ENCODE results near the gene UNC13A. TPM values are rescaled to one million over a fixed set of nuclear protein-coding genes. Genes with fewer than 3 reads are reported as not detected.
"Not testable (repeated sequence)": the region's sequence is repeated elsewhere in the genome, so short reads cannot be mapped to it uniquely, and the experiment has no call there.

Gene UNC13A
- total RNA-seq, 2 experiments from 2014 or later: 0.02 to 0.04 TPM

- Mint-ChIP-seq H3K27ac (no peak overlapping the region), H3K9me3 (ENCODE audit: low read depth) (no peaks in the 10 kb centered on the region), H3K27me3 (no peaks in the 10 kb centered on the region), H3K36me3 (ENCODE audit: low read depth) (peaks cover 51% of the 10 kb centered on the region), H3K4me3 (no peak overlapping the region), H3K4me1 (no peaks in the 10 kb centered on the region)
- ChIA-PET CTCF (interaction anchor here (0.9 kb wide), 1 partner anchor 31 kb away, joined by 3 read pairs; no protein-coding TSS in a partner anchor), POLR2A (no interaction called here)
- DNase-seq: peak; percentile 67
- intact Hi-C loops (cut with DNase I, micrococcal nuclease): no loop called here
- ATAC-seq: peak; percentile 81
Measured at GRCh38 chr19:17576758-17577456, 111.2 kb downstream of the UNC13A start.

- Mint-ChIP-seq H3K4me3 (no peak overlapping the region), H3K4me1 (no peaks in the 10 kb centered on the region), H3K36me3 (ENCODE audit: low read depth) (peaks cover 52% of the 10 kb centered on the region), H3K27ac (no peak overlapping the region), H3K27me3 (no peaks in the 10 kb centered on the region), H3K9me3 (ENCODE audit: low read depth) (no peaks in the 10 kb centered on the region)
- ATAC-seq: peak; percentile 24
- POLR2A ChIA-PET: no interaction called here
- peak; percentile 29 for DNase-seq
- intact Hi-C loops (cut with DNase I, micrococcal nuclease): no loop called here
- CTCF ChIA-PET: interaction anchor here (0.9 to 1.3 kb wide), 2 partner anchors 11 to 32 kb away, joined by 3 to 6 read pairs; no protein-coding TSS in a partner anchor
Measured at GRCh38 chr19:17575871-17576757, 112.0 kb downstream of the UNC13A start.

GRCh38 chr19:17572638-17573037, 115.5 kb downstream of the UNC13A start:
- Mint-ChIP-seq H3K36me3 (ENCODE audit: low read depth) (peaks cover 48% of the 10 kb centered on the region), H3K27me3 (no peaks in the 10 kb centered on the region), H3K9me3 (ENCODE audit: low read depth) (no peaks in the 10 kb centered on the region), H3K4me1 (no peaks in the 10 kb centered on the region), H3K27ac (no peak overlapping the region), H3K4me3 (no peak overlapping the region)
- intact Hi-C loops (cut with DNase I, micrococcal nuclease): loop anchor here in 1 of 2 experiments (5.0 kb wide), 1 partner anchor 120 kb away; no protein-coding TSS in a partner anchor
- ATAC-seq (no peak), DNase-seq (no peak)
- ChIA-PET CTCF (interaction anchor here (0.5 to 1.6 kb wide), 6 partner anchors 10 to 389 kb away, joined by 3 to 12 read pairs (median 4); no protein-coding TSS in a partner anchor), POLR2A (no interaction called here)

- ChIA-PET POLR2A (no interaction called here), CTCF (interaction anchor here (1.0 to 1.3 kb wide), 2 partner anchors 9 to 518 kb away, joined by 3 read pairs; no protein-coding TSS in a partner anchor)
- Mint-ChIP-seq H3K9me3 (ENCODE audit: low read depth) (no peaks in the 10 kb centered on the region), H3K4me1 (no peaks in the 10 kb centered on the region), H3K4me3 (no peak overlapping the region), H3K27me3 (no peaks in the 10 kb centered on the region), H3K36me3 (ENCODE audit: low read depth) (peaks cover 46% of the 10 kb centered on the region), H3K27ac (no peak overlapping the region)
- intact Hi-C loops (cut with DNase I, micrococcal nuclease): loop anchor here in 1 of 2 experiments (5.0 kb wide), 1 partner anchor 118 kb away; no protein-coding TSS in a partner anchor
- ATAC-seq: no peak
- DNase-seq: no peak
Measured at GRCh38 chr19:17570791-17571190, 117.4 kb downstream of the UNC13A start.

- POLR2A ChIA-PET; H3K4me1 Mint-ChIP-seq; H3K9me3 Mint-ChIP-seq (ENCODE audit: low read depth); H3K4me3 Mint-ChIP-seq; DNase-seq; ATAC-seq; H3K27me3 Mint-ChIP-seq; H3K27ac Mint-ChIP-seq: not testable (repeated sequence)
- intact Hi-C loops (cut with DNase I, micrococcal nuclease): loop anchor here in 1 of 2 experiments (5.0 kb wide), 1 partner anchor 118 kb away; no protein-coding TSS in a partner anchor
- H3K36me3 Mint-ChIP-seq (ENCODE audit: low read depth): peaks cover 48% of the 10 kb centered on the region
- CTCF ChIA-PET: interaction anchor here (0.6 to 1.3 kb wide), 3 partner anchors 9 to 519 kb away, joined by 3 to 4 read pairs (median 3); no protein-coding TSS in a partner anchor
Measured at GRCh38 chr19:17570291-17570690, 117.9 kb downstream of the UNC13A start.

GRCh38 chr19:17567940-17568339, 120.2 kb downstream of the UNC13A start:
- ChIA-PET CTCF (no interaction called here), POLR2A (no interaction called here)
- ATAC-seq (no peak), DNase-seq (no peak)
- intact Hi-C loops (cut with DNase I, micrococcal nuclease): no loop called here
- Mint-ChIP-seq H3K9me3 (ENCODE audit: low read depth) (no peaks in the 10 kb centered on the region), H3K27me3 (no peaks in the 10 kb centered on the region), H3K4me1 (no peaks in the 10 kb centered on the region), H3K4me3 (no peak overlapping the region), H3K27ac (no peak overlapping the region), H3K36me3 (ENCODE audit: low read depth) (peaks cover 45% of the 10 kb centered on the region)

GRCh38 chr19:17565611-17566010, 122.5 kb downstream of the UNC13A start:
- POLR2A ChIA-PET: no interaction called here

GRCh38 chr19:17564781-17565180, 123.4 kb downstream of the UNC13A start:
- POLR2A ChIA-PET: no interaction called here
- no peaks in the 10 kb centered on the region for H3K27me3 Mint-ChIP-seq
- peaks cover 44% of the 10 kb centered on the region for H3K36me3 Mint-ChIP-seq (ENCODE audit: low read depth)
- H3K9me3 Mint-ChIP-seq (ENCODE audit: low read depth): no peaks in the 10 kb centered on the region
- CTCF ChIA-PET: no interaction called here
- intact Hi-C loops (cut with DNase I, micrococcal nuclease): no loop called here
- no peaks in the 10 kb centered on the region for H3K4me1 Mint-ChIP-seq
- no peak overlapping the region for H3K27ac Mint-ChIP-seq
- no peak for ATAC-seq
- no peak for DNase-seq
- no peak overlapping the region for H3K4me3 Mint-ChIP-seq

More at GRCh38 chr19:17565611-17566010, 122.5 kb downstream of the UNC13A start:
- Mint-ChIP-seq H3K9me3 (ENCODE audit: low read depth) (no peaks in the 10 kb centered on the region), H3K36me3 (ENCODE audit: low read depth) (peaks cover 40% of the 10 kb centered on the region), H3K4me3 (no peak overlapping the region), H3K27ac (no peak overlapping the region), H3K4me1 (no peaks in the 10 kb centered on the region), H3K27me3 (no peaks in the 10 kb centered on the region)
- ATAC-seq (no peak), DNase-seq (no peak)
- intact Hi-C loops (cut with DNase I, micrococcal nuclease): no loop called here
- CTCF ChIA-PET: interaction anchor here (0.6 kb wide), 1 partner anchor 23 kb away, joined by 5 read pairs; no protein-coding TSS in a partner anchor

- peak overlapping the region; percentile 24 for H3K27ac Mint-ChIP-seq
- no peak overlapping the region for H3K4me3 Mint-ChIP-seq
- H3K36me3 Mint-ChIP-seq (ENCODE audit: low read depth): peaks cover 38% of the 10 kb centered on the region
- H3K27me3 Mint-ChIP-seq: no peaks in the 10 kb centered on the region
- intact Hi-C loops (cut with DNase I, micrococcal nuclease): no loop called here
- H3K9me3 Mint-ChIP-seq (ENCODE audit: low read depth): no peaks in the 10 kb centered on the region
- CTCF ChIA-PET: interaction anchor here (1.1 to 1.8 kb wide), 2 partner anchors 11 to 13 kb away, joined by 6 read pairs; no protein-coding TSS in a partner anchor
- H3K4me1 Mint-ChIP-seq: peaks cover 5% of the 10 kb centered on the region
- DNase-seq (no peak), ATAC-seq (no peak)
- POLR2A ChIA-PET: no interaction called here
Measured at GRCh38 chr19:17562561-17562960, 125.6 kb downstream of the UNC13A start.

- ATAC-seq (no peak), DNase-seq (no peak)
- Mint-ChIP-seq H3K36me3 (ENCODE audit: low read depth) (peaks cover 40% of the 10 kb centered on the region), H3K4me1 (peaks cover 9% of the 10 kb centered on the region), H3K9me3 (ENCODE audit: low read depth) (no peaks in the 10 kb centered on the region), H3K4me3 (no peak overlapping the region), H3K27me3 (no peaks in the 10 kb centered on the region), H3K27ac (no peak overlapping the region)
- intact Hi-C loops (cut with DNase I, micrococcal nuclease): no loop called here
- ChIA-PET CTCF (interaction anchor here (1.1 to 1.8 kb wide), 2 partner anchors 11 to 13 kb away, joined by 6 read pairs; no protein-coding TSS in a partner anchor), POLR2A (interaction anchor here (0.7 kb wide), 1 partner anchor 18 kb away, joined by 3 read pairs; no protein-coding TSS in a partner anchor)
Measured at GRCh38 chr19:17562097-17562496, 126.1 kb downstream of the UNC13A start.

- DNase-seq (no peak), ATAC-seq (no peak)
- H3K27ac Mint-ChIP-seq: no peak overlapping the region
- CTCF ChIA-PET: interaction anchor here (0.5 to 0.6 kb wide), 2 partner anchors 11 to 197 kb away, joined by 3 read pairs; no protein-coding TSS in a partner anchor
- no peaks in the 10 kb centered on the region for H3K27me3 Mint-ChIP-seq
- H3K4me1 Mint-ChIP-seq: peaks cover 18% of the 10 kb centered on the region
- H3K9me3 Mint-ChIP-seq (ENCODE audit: low read depth): no peaks in the 10 kb centered on the region
- peaks cover 37% of the 10 kb centered on the region for H3K36me3 Mint-ChIP-seq (ENCODE audit: low read depth)
- intact Hi-C loops (cut with DNase I, micrococcal nuclease): no loop called here
- POLR2A ChIA-PET: interaction anchor here (0.5 kb wide), 1 partner anchor 347 kb away, joined by 5 read pairs; no protein-coding TSS in a partner anchor
- no peak overlapping the region for H3K4me3 Mint-ChIP-seq
Measured at GRCh38 chr19:17560205-17560595, 128.0 kb downstream of the UNC13A start.

Measured in activated CD4-positive, alpha-beta T cell treated with anti-CD3 and anti-CD28 coated beads for 36 hours (primary cell).